Activated CD4-positive, alpha-beta T cell treated with anti-CD3 and anti-CD28 coated beads for 1 hour (primary cell): Measurements from ENCODE around the gene IQGAP2.
"Not testable (repeated sequence)": the region's sequence is repeated elsewhere in the genome, so short reads cannot be mapped to it uniquely, and the experiment has no call there.

Source experiments
- DNase-seq: peaks from one replicate; pipeline ENCODE4 v3.0.0-alpha.2; 2020

The IQGAP2 gene

GRCh38 chr5:76723906-76724305 is 320.8 kb downstream of the IQGAP2 start:
- no peak for DNase-seq

- DNase-seq = no peak
Measured at GRCh38 chr5:76724871-76725270, 321.8 kb downstream of the IQGAP2 start.

DNA sequence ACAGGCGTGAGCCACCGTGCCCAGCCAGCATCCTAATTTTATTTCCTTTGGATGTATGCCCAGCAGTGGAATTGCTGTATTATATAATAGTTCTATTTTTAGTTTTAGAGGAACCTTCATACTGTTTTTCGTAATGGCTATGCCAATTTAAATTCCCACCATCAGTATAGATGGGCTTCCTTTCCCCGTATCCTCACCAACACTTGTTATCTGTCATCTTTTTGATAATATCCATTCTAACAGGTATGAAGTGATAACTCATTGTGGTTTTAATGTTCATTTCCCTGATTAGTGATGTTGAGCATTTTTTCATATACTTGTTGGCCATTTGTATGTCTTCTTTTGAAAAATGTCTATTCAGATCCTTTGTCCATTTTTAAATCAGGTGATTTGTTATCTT is 325.9 kb downstream of the IQGAP2 start:
- no peak for DNase-seq

DNA sequence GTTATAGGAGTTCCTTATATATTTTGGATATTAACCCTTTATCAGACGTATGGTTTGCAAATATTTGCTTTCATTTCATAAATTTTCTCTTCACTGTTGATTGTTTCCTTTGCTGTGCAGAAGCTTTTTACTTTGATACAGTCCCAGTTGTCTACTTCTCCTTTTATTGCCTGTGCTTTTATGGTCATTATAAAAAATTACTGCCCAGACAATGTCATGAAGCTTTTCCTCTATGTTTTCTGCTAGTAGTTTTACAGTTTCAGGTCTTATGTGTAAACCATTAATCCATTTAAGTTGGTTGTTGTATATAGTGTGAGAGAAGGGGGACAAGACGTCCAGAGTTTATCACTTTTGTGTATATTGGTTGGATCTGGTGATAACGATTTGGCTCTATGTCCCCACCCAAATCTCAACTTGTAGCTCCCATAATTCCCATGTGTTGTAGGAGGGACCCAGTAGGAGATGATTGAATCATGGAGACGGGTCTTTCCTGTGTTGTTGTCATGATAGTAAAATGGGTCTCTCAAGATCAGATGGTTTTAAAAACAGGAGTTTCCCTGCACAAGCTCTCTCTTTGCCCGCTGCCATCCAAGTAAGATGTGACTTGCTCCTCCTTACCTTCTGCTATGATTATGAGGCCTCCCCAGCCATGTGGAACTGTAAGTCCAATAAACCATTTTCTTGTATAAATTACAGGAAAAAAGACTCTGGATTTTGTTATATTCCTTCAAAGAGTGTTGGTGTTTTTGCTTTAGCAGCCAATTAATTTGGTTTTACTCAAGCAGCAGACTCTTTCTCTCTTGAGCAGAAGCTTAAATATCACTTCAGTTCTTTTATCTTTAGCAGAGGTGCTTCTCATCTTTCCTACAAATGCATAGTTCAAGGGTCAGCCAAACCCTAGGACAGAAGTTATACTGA is 326.5 kb downstream of the IQGAP2 start:
- no peak for DNase-seq

DNA sequence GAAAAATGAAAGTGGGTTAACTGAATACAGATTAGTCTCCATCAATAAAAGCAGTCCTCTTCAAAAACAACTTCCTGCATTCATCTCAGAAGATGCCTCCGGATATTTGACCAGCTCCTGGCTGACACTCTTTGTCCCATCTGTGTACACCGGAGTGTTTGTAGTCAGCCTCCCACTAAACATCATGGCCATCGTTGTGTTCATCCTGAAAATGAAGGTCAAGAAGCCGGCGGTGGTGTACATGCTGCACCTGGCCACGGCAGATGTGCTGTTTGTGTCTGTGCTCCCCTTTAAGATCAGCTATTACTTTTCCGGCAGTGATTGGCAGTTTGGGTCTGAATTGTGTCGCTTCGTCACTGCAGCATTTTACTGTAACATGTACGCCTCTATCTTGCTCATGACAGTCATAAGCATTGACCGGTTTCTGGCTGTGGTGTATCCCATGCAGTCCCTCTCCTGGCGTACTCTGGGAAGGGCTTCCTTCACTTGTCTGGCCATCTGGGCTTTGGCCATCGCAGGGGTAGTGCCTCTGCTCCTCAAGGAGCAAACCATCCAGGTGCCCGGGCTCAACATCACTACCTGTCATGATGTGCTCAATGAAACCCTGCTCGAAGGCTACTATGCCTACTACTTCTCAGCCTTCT is 329.4 kb downstream of the IQGAP2 start:
- DNase-seq = no peak

DNA sequence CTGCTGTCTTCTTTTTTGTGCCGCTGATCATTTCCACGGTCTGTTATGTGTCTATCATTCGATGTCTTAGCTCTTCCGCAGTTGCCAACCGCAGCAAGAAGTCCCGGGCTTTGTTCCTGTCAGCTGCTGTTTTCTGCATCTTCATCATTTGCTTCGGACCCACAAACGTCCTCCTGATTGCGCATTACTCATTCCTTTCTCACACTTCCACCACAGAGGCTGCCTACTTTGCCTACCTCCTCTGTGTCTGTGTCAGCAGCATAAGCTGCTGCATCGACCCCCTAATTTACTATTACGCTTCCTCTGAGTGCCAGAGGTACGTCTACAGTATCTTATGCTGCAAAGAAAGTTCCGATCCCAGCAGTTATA is 329.9 kb downstream of the IQGAP2 start:
- DNase-seq = no peak

DNA sequence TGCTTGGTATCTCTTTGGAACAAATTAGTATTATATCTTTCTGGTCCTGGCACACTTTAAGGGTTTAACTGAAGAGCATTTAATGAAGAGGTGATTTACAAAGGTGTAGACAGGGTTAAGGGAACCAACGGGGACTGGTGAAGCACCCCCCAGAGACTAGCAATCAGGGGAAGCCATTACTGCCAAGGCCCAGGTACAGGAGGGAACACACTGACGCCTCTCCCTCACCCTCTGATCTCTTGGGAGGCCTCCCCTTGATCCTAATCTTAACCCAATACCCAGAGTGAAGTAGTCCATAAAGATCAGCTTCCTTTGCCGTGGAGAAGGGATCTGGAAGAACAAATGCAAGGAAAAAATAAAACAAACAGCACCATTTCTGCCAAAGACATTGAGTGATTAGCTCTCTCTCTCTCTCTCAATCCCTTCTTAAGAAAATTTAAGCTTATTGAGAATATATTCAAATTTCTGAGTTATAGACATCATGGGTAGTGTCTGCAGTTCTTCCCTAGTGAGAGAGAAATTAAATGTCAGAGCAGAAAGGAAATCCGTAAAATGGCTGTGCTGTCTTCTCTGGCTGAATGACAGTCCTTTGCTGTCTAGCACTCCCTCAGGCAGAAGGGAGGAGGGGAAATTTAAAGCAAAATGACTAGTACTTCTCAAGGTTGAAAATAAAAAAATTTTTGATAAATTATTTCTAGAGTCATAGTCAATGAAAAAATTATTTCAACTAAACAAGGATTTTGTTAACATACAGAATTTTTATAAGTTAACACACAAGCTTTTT is 332.9 kb downstream of the IQGAP2 start:
- no peak for DNase-seq

DNA sequence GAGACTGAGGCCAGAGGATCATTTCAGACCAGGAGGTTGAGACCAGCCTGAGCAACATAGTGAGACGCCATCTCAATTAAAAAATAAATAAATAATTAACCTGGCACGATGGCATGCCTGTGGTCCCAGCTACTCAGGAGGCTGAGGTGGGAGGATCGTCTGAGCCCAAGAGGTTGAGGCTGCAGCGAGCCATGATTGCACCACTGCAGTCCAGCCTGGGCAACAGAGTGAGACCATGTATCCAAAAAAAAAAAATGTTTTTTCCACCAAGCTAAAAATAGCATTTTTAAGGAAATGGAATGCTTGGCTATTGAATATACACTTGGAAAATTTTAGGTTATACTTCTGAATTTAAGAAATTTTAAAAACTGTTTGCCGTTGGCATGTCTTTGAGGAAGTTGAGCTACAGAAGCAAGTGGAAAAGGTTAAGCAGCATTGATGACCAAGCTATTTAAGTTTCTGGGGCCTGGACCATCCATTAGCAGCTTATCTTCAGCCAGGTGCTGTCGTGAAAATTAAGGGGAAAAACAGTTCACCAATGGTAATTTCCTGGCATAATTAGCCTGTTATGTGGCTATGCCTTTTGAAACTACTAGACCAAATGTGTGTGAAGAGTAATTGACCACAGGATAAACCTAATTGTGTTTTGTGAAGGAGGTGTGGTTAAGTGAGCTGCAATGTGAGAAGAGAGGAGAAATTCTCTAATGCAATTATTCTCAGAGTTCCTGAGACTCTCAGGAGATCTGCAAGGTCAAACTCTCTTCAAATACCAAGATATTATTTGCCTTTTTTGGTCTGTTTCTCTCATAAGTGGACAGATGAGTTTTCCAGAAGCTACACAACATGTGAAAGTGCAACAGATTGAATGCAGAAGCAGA is 333.8 kb downstream of the IQGAP2 start:
- no peak for DNase-seq

DNA sequence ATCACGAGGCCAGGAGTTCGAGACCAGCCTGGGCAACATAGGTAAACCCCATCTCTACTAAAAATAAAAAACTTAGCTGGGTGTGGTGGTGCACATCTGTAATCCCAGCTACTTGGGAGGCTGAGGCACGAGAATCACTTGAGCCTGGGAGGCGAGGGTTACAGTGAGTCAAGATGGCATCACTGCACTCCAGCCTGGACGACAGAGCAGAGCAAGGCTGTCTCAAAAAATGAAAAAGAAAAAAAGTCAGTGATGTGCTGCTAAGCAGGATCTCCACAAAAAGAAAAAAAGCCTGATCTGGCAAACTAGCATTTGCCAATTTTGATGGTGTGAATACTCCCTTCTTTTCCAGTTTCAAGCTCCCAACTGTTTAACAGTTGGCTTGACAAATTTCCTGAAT is 334.8 kb downstream of the IQGAP2 start:
- no peak for DNase-seq

- not testable (repeated sequence) for DNase-seq
Measured at GRCh38 chr5:76741506-76741905, 338.4 kb downstream of the IQGAP2 start.

DNA sequence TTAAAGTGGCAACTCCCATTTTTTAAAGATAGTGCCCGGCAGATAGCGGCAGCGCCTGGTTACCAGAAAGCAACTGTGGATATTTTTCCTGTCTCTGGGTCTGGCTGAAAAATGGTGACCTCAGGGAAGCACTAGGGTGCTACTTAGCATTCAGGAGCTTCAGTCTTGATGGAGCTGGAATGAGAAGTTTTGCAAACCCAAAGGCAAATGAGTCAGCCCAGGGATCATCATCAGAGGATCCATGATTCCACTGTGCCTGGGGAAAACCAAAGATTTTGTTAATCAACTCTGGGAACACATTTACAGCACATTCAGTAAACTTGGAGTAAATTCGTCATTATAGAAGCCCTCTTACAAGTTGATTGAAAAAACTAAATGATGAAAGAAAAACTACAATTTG is 339.5 kb downstream of the IQGAP2 start:
- DNase-seq = no peak

DNA sequence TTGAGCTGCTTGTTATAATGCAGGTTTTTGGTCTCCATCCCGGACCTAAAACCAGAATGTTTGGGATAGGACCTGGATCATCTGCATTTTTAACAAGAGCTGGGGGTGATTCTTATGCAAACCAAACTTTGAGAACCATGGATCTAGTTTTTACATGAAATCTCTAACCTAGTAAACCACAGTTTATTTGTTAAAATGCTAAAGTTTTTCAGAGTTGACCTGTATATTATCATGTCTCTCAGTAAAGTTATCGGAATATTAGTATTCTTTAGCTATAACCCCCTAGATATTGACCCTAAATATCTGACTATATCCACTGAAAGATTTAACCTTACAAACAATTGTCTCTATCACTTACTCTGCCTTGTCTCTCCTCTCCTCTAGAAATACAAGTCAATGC is 341.5 kb downstream of the IQGAP2 start:
- DNase-seq = no peak

DNA sequence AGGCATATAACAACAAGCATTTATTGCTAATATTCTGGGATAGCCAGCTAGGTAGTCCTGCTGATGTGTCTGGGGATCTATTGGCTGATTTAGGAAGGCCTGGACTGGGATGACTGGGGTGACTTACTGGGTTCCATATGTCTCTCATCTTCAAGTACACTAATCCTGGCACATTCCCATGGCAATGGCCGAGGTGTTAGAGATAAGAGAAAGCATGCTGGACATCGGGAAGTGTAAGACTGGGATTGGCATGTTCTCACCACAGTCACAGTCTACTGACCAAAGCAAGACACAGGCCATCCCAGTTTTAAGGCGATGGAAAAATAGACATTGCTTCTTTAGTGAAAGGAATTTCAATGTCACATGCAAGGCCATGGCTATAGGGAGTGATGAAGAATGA is 342.6 kb downstream of the IQGAP2 start:
- no peak for DNase-seq

DNA sequence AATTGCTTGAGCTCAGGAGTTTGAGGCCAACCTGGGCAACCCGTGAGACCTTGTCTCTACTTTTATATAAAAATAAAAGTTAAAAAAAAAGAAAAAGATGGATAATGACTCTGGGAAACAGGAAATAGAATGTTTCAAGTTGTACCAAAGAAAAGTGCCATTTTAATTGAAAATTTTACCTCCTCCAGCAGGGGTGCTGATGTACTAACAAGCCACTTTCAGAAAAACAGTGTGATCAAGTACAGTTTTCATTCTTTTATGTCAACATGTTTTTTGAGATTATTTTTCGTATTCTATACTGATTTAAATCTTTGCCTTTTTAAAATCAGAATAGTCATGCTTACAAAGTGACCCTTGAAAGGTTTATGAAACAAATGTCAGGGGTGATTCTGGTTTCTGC is 343.6 kb downstream of the IQGAP2 start:
- DNase-seq = no peak

- no peak for DNase-seq
Measured at GRCh38 chr5:76747706-76748105, 344.6 kb downstream of the IQGAP2 start.

DNA sequence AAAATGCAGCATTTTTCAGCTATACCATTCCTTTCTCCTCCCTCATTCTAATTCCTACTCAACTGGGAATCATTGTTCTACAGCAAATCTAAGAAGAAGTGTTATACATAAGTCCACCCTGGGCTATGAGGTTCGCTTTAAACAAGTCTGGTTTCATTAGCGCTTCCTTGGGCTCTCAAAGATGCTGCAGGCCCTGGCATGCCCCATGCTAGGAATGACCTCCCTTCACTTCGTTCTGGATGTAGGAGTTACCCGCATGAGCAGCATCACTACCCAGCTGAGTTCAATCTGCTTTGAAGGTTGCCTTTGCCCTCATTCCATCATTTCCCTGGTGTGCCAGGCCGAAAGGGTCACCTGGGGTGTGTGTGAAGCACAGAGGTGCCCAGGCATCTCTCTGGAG is 348.2 kb downstream of the IQGAP2 start:
- DNase-seq = no peak

GRCh38 chr5:76754668-76755078 is 351.6 kb downstream of the IQGAP2 start:
- DNase-seq = no peak

- DNase-seq = no peak
Measured at GRCh38 chr5:76755779-76756637, 352.9 kb downstream of the IQGAP2 start.

- no peak for DNase-seq
Measured at GRCh38 chr5:76757049-76757448, 354.0 kb downstream of the IQGAP2 start.
